C4-2B (cell line): Measurements from ENCODE around the gene LARP4.
A peak's percentile ranks its signal among the peaks of the same experiment; 100 is the strongest.

Experiments
- CTCF ChIP-seq: fragments of 450-650 bp; conservative IDR thresholded peaks from 2 replicates; pipeline ENCODE4 v1.5.1; 2017; ENCODE audit warnings: mild to moderate bottlenecking
- ZFX ChIP-seq: fragments of 450-650 bp; IDR thresholded peaks from 2 replicates; pipeline ENCODE4 v1.6.1; 2017

GRCh38 chr12:50400638-50401499 lies at the start of gene LARP4:
- TF ChIP-seq CTCF (no peak), ZFX (peak; percentile 94)
